Transverse colon (tissue), 4 donors: ENCODE results near the gene STK11IP.

Source experiments
- EP300 ChIP-seq: sonication (generic); formaldehyde crosslinking; IDR thresholded peaks from one replicate; pipeline ENCODE4 v1.6.1; 2017; ENCODE audit warnings: antibody characterized with exemption, low read depth
- POLR2A ChIP-seq: fragments of 450-650 bp; IDR thresholded peaks from one replicate; pipeline ENCODE4 v1.6.1; 2016; ENCODE audit warnings: antibody characterized with exemption, mild to moderate bottlenecking, moderate library complexity
- POLR2AphosphoS5 ChIP-seq, 3 donors: sonication (generic); formaldehyde crosslinking; IDR thresholded peaks; one replicate each; pipeline ENCODE4 v1.6.1; 2016; ENCODE audit warnings: antibody characterized with exemption in 3 of 3
- TF ChIP-seq, protein P1 (sequence below), 5 experiments: fragments of 200-600 bp in 3 of 5; fragments of 450-650 bp in 2 of 5; sonication (generic) in 3 of 5; IDR thresholded peaks; 1 replicate in 2 of 5; 2 replicates in 3 of 5; pipeline ENCODE4 v1.5.1; 2016 to 2017; ENCODE audit warnings: antibody characterized with exemption in 5 of 5, inconsistent platforms in 3 of 5, mild to moderate bottlenecking in 2 of 5, moderate library complexity in 1 of 5

DNA sequence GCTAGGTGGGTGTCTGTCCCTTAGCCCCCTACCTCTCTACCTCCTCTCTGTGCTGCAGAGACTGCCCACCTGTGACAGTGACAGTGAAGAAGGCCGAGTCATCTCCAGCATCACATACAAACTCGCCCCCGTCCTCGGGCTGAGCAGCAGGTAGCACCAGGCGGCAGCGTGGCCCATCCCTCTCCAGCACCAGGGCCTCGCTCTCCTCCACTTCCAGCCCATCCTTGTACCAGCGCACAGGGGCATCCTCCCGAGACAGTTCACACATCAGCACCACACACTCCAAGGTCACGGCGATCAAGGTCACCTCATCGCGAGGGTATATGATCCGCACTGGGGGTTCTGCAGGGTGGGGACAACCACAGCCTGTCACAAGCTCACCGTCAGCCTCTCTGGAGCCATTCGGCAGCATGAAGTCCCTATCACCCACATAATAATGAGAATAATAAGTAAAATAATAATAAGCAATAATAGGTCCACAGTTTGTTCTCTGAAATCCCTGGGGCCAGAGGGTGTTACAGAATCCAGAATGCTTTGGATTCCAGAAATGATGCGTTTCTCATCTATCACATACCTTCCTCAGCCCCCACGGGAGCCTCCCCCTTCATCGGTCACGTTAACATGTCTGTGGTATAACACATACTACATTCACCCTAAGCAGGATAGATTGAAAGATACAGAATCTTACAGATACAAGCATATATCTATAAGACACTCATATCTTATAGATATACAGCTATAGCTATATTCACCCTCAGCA lies 38.3 kb upstream of the STK11IP start:
- TF ChIP-seq, protein P1, sequence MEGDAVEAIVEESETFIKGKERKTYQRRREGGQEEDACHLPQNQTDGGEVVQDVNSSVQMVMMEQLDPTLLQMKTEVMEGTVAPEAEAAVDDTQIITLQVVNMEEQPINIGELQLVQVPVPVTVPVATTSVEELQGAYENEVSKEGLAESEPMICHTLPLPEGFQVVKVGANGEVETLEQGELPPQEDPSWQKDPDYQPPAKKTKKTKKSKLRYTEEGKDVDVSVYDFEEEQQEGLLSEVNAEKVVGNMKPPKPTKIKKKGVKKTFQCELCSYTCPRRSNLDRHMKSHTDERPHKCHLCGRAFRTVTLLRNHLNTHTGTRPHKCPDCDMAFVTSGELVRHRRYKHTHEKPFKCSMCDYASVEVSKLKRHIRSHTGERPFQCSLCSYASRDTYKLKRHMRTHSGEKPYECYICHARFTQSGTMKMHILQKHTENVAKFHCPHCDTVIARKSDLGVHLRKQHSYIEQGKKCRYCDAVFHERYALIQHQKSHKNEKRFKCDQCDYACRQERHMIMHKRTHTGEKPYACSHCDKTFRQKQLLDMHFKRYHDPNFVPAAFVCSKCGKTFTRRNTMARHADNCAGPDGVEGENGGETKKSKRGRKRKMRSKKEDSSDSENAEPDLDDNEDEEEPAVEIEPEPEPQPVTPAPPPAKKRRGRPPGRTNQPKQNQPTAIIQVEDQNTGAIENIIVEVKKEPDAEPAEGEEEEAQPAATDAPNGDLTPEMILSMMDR (IDR thresholded peaks at IDR 0.05) = no peak
- no peak for TF ChIP-seq POLR2A
- TF ChIP-seq EP300 = no peak
- no peak for TF ChIP-seq POLR2AphosphoS5 (IDR thresholded peaks at IDR 0.05)
